Vagina (tissue), 2 donors: ENCODE measurements around the gene SKAP1.

Experiments used
- CTCF ChIP-seq, 3 experiments: fragments of 450-650 bp in 2 of 3; fragments of 200-600 bp in 1 of 3; sonication (generic) in 1 of 3; IDR thresholded peaks; one replicate each; pipeline ENCODE4 v1.5.1; 2017 to 2019; ENCODE audit warnings: antibody characterized with exemption in 3 of 3, mild to moderate bottlenecking in 2 of 3, moderate library complexity in 2 of 3
- POLR2AphosphoS5 ChIP-seq, 2 donors: sonication (generic); formaldehyde crosslinking; IDR thresholded peaks; one replicate each; pipeline ENCODE4 v1.9.0; 2017; ENCODE audit warnings: antibody characterized with exemption in 2 of 2, mild to moderate bottlenecking in 2 of 2, low read depth in 1 of 2; ENCODE audit not compliant: insufficient read depth in 1 of 2

GRCh38 chr17:48348352-48348751 is 81.7 kb downstream of the SKAP1 start:
- TF ChIP-seq CTCF (IDR thresholded peaks at IDR 0.05) = no peak
- TF ChIP-seq POLR2AphosphoS5 (IDR thresholded peaks at IDR 0.05; ENCODE audit: insufficient read depth in 1 of 2, low read depth in 1 of 2) = no peak
